Astrocyte (in vitro differentiated cells and primary cell): ENCODE results near the gene CSNK1A1L. TPM values are rescaled to one million over a fixed set of nuclear protein-coding genes. Genes with fewer than 3 reads are reported as not detected.
A peak's percentile ranks its signal among the peaks of the same experiment; 100 is the strongest.

ENCODE experiments used
- DNase-seq: peaks from one replicate; pipeline ENCODE4 v3.0.0-alpha.2; 2010; ENCODE audit warnings: low read depth
- FAIRE-seq: peaks from 2 replicates; lab custom pipeline; 2011; peaks lifted over from hg19 to GRCh38; lab: Jason Lieb, UNC
- H2AFZ ChIP-seq: 2 replicates; pipeline ENCODE4 v1.6.0; 2012; ENCODE audit warnings: low read depth, low read length, inconsistent platforms
- H3K27ac ChIP-seq: 2 replicates; pipeline ENCODE4 v1.5.1; 2011; ENCODE audit warnings: low read depth, low read length, inconsistent platforms
- H3K27me3 ChIP-seq: 2 replicates; pipeline ENCODE4 v1.6.0; 2011; ENCODE audit warnings: low read length, inconsistent platforms; ENCODE audit not compliant: insufficient read depth
- H3K36me3 ChIP-seq: 2 replicates; pipeline ENCODE4 v1.5.1; 2011; ENCODE audit warnings: low read length, inconsistent platforms; ENCODE audit not compliant: insufficient read depth
- H3K4me1 ChIP-seq: 2 replicates; pipeline ENCODE4 v1.5.1; 2011; ENCODE audit warnings: low read length, inconsistent platforms; ENCODE audit not compliant: insufficient read depth
- H3K4me2 ChIP-seq: 2 replicates; pipeline ENCODE4 v1.6.0; 2012; ENCODE audit warnings: low read length, inconsistent platforms
- H3K4me3 ChIP-seq: 2 replicates; pipeline ENCODE4 v1.5.1; 2011; ENCODE audit warnings: low read depth, mild to moderate bottlenecking, low read length, inconsistent platforms; ENCODE audit not compliant: insufficient read depth
- H3K79me2 ChIP-seq: 2 replicates; pipeline ENCODE4 v1.6.0; 2012; ENCODE audit warnings: mild to moderate bottlenecking, low read length, inconsistent platforms; ENCODE audit not compliant: insufficient read depth
- H3K9ac ChIP-seq: 2 replicates; pipeline ENCODE4 v1.6.0; 2012; ENCODE audit warnings: mild to moderate bottlenecking, low read length, inconsistent platforms
- H3K9me3 ChIP-seq: 2 replicates; pipeline ENCODE4 v1.5.1; 2012; ENCODE audit warnings: low read depth, mild to moderate bottlenecking, low read length, inconsistent platforms; ENCODE audit not compliant: insufficient read depth
- H4K20me1 ChIP-seq: 2 replicates; pipeline ENCODE4 v1.6.0; 2012; ENCODE audit warnings: low read length, inconsistent platforms; ENCODE audit not compliant: insufficient read depth
- H3K27ac Mint-ChIP-seq: one replicate; pipeline ENCODE4 v1.8.0; 2021; ENCODE audit warnings: mild to moderate bottlenecking, mixed read lengths; ENCODE audit not compliant: unreplicated experiment
- H3K27me3 Mint-ChIP-seq: one replicate; pipeline ENCODE4 v1.8.0; 2021; ENCODE audit warnings: low read depth, mixed read lengths; ENCODE audit not compliant: unreplicated experiment
- H3K36me3 Mint-ChIP-seq: one replicate; pipeline ENCODE4 v1.8.0; 2021; ENCODE audit warnings: low read depth, mixed read lengths; ENCODE audit not compliant: unreplicated experiment
- H3K4me1 Mint-ChIP-seq: one replicate; pipeline ENCODE4 v1.8.0; 2021; ENCODE audit warnings: low read depth, mixed read lengths; ENCODE audit not compliant: unreplicated experiment
- H3K4me3 Mint-ChIP-seq: one replicate; pipeline ENCODE4 v1.8.0; 2021; ENCODE audit warnings: mild to moderate bottlenecking, moderate library complexity, mixed read lengths; ENCODE audit not compliant: unreplicated experiment
- H3K9me3 Mint-ChIP-seq: one replicate; pipeline ENCODE4 v1.8.0; 2021; ENCODE audit warnings: mild to moderate bottlenecking, mixed read lengths; ENCODE audit not compliant: unreplicated experiment
- CTCF ChIP-seq: IDR thresholded peaks from 2 replicates; pipeline ENCODE4 v1.5.1; 2011; ENCODE audit warnings: low read depth, mild to moderate bottlenecking, inconsistent platforms, low read length, moderate library complexity; ENCODE audit not compliant: insufficient read depth
- EZH2 ChIP-seq: IDR thresholded peaks from 2 replicates; pipeline ENCODE4 v1.6.1; 2012; ENCODE audit warnings: mild to moderate bottlenecking, low read length, inconsistent platforms; ENCODE audit not compliant: insufficient read depth
- total RNA-seq: library from RNA; stranded (reverse); gene quantifications from 2 replicates; pipeline ENCODE4 v1.2.1, GENCODE V29; 2021

The CSNK1A1L gene
- total RNA-seq, 1 donor from 2014 or later: not detected

DNA sequence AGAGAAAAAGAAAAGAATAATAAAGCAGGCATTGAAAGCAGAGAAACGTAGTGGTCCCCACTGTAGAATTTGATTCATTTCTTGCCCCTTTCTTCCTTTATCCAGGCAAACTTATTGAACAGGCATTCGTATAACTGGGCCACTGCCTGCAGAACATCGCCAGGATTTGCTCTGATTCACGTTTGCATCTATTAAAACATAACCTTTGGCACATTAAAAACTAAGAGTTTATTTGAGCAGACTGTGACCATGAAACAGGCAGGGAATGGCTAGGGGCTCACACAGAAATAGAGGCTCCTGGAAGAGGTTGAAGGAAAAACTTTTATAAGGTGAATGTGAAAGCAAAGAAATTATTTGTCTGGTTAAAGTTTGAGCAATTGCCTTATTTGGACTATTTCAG is 33.4 kb downstream of the CSNK1A1L start:
- no peaks in the 10 kb centered on the region for H3K4me1 Mint-ChIP-seq
- H3K36me3 Mint-ChIP-seq: no peaks in the 10 kb centered on the region
- Histone ChIP-seq H4K20me1 (no peaks in the 10 kb centered on the region), H3K79me2 (no peaks in the 10 kb centered on the region), H3K9me3 (no peaks in the 10 kb centered on the region), H2AFZ (no peak overlapping the region), H3K4me3 (no peak overlapping the region), H3K4me2 (no peak overlapping the region), H3K4me1 (no peaks in the 10 kb centered on the region), H3K27me3 (no peaks in the 10 kb centered on the region), H3K36me3 (no peaks in the 10 kb centered on the region), H3K27ac (no peak overlapping the region), H3K9ac (no peak overlapping the region)
- no peak overlapping the region for H3K27ac Mint-ChIP-seq
- H3K27me3 Mint-ChIP-seq: peaks cover 5% of the 10 kb centered on the region
- DNase-seq (no peak), FAIRE-seq (no peak)
- no peak overlapping the region for H3K4me3 Mint-ChIP-seq
- H3K9me3 Mint-ChIP-seq: no peaks in the 10 kb centered on the region
- TF ChIP-seq EZH2 (no peak), CTCF (no peak)

DNA sequence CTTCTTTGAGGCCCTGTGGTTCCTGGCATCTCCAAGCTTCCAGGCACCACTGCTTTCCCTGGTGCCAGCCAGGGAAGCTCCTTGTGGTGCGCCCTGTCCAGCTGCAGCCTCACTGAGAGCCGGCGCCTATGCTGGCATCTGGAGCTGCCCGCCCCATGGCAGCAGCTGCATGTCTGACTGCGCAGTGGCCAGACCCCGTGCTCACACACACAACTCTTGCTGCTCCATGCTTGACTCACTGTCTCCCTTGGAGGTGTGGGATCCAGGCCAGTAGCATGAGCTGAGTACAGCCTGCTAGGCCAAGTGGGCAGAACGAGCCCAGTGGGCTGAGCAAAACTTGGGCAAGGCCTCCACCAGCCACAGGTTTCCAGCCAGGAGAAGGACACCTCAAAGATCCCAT is 34.5 kb downstream of the CSNK1A1L start:
- H2AFZ ChIP-seq: no peak overlapping the region
- Mint-ChIP-seq H3K27me3 (peaks cover 5% of the 10 kb centered on the region), H3K4me1 (no peaks in the 10 kb centered on the region), H3K27ac (no peak overlapping the region), H3K36me3 (no peaks in the 10 kb centered on the region), H3K9me3 (no peaks in the 10 kb centered on the region), H3K4me3 (no peak overlapping the region)
- H3K27me3 ChIP-seq: no peaks in the 10 kb centered on the region
- no peak overlapping the region for H3K9ac ChIP-seq
- H3K79me2 ChIP-seq: no peaks in the 10 kb centered on the region
- H3K4me2 ChIP-seq: no peak overlapping the region
- no peak for TF ChIP-seq CTCF
- no peak for TF ChIP-seq EZH2
- FAIRE-seq (no peak), DNase-seq (peak; percentile 38)
- no peaks in the 10 kb centered on the region for H3K9me3 ChIP-seq
- no peak overlapping the region for H3K27ac ChIP-seq
- no peaks in the 10 kb centered on the region for H3K4me1 ChIP-seq
- no peak overlapping the region for H3K4me3 ChIP-seq
- H3K36me3 ChIP-seq: no peaks in the 10 kb centered on the region
- no peaks in the 10 kb centered on the region for H4K20me1 ChIP-seq

DNA sequence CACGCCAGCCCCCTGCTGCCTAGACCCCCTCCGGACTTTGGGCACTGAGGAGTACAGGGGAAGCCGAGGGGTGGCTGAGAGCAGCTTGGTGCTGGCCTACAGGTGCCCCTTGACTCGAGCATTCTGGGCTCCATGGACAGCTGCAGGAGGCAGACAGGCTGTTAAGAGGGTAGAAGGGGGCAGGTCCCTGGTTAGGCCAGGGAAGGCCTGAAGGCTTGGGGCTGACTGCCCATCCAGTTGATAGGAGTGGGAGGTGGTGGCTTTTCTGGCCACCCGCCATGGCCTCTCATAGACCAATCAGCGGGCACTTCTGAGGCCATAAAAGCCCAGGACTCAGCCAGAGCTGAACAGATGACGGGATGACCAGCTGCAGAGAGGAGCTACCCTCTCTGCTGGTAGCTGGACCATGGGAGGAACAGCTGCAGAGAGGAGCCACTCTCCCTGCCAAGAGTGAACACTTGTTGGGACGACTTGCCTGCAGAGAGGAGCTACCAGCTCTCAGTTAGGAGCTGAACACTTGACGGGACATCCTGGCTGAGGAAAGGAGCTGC is 35.2 kb downstream of the CSNK1A1L start:
- Histone ChIP-seq H3K9me3 (no peaks in the 10 kb centered on the region), H3K27me3 (no peaks in the 10 kb centered on the region), H3K4me1 (no peaks in the 10 kb centered on the region), H3K4me2 (no peak overlapping the region), H3K27ac (no peak overlapping the region), H3K9ac (no peak overlapping the region), H3K4me3 (no peak overlapping the region), H3K36me3 (no peaks in the 10 kb centered on the region), H3K79me2 (no peaks in the 10 kb centered on the region), H2AFZ (no peak overlapping the region), H4K20me1 (no peaks in the 10 kb centered on the region)
- no peak for DNase-seq
- no peak for FAIRE-seq
- H3K4me3 Mint-ChIP-seq: no peak overlapping the region
- peaks cover 5% of the 10 kb centered on the region for H3K27me3 Mint-ChIP-seq
- no peak for TF ChIP-seq EZH2
- H3K27ac Mint-ChIP-seq: no peak overlapping the region
- H3K9me3 Mint-ChIP-seq: no peaks in the 10 kb centered on the region
- H3K36me3 Mint-ChIP-seq: no peaks in the 10 kb centered on the region
- no peaks in the 10 kb centered on the region for H3K4me1 Mint-ChIP-seq
